ENCODE results near the gene DTNA.

Gene DTNA

DNA sequence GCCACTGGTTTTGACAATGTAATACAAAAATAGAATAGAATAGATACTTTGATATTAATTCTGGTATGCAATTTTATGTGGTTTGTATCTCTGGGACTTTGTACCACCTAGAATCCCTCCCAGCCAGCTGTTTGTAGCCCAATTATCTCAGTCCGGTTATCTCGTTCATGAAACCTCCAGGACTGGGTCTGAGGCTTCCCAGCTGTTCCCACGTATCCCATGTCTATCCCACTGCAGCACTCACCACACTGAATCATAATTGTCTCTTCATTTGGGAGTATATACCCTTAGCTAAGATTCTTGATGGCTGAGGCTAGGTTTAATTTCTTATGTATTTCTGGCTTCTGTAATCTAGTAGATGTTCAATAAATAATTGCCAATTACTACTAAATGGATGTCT, 226.7 kb downstream of the DTNA start:
- no peak for DNase-seq (ENCODE audit: low read depth)

DNA sequence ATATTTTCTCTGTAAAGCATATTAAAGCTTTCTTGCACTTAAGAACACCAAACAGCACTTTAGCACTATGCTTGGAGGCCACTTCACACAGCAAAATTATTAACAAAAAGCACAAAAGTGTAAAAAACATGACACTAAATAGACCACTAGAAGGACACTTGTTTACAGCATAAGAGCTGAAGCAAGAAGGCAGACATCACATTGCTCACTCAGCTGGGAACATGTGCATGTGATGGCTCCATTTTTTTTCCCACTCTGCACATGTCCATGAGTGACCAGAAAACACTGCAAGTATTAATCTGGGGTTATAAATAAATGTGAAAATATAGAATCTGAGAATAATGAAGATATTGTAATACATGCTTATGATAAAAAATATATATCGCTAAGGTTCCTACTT, 228.0 kb downstream of the DTNA start:
- no peak for DNase-seq (ENCODE audit: low read depth)

Data from activated T-helper 9 cell treated with anti-CD3 and anti-CD28 coated beads, Interleukin-2, amount 50 U/mL, for 16 hours (primary cell).